GM18511 (cell line): ENCODE data around the gene UXS1.
"Not testable (repeated sequence)": the region's sequence is repeated elsewhere in the genome, so short reads cannot be mapped to it uniquely, and the experiment has no call there.

Experiments used
- ATAC-seq: cut with Tn5 transposase; IDR thresholded peaks from one replicate; pipeline ENCODE4 v1.9.1; 2021; ENCODE audit warnings: mild to moderate bottlenecking, moderate library complexity; ENCODE audit not compliant: unreplicated experiment

The UXS1 gene

DNA sequence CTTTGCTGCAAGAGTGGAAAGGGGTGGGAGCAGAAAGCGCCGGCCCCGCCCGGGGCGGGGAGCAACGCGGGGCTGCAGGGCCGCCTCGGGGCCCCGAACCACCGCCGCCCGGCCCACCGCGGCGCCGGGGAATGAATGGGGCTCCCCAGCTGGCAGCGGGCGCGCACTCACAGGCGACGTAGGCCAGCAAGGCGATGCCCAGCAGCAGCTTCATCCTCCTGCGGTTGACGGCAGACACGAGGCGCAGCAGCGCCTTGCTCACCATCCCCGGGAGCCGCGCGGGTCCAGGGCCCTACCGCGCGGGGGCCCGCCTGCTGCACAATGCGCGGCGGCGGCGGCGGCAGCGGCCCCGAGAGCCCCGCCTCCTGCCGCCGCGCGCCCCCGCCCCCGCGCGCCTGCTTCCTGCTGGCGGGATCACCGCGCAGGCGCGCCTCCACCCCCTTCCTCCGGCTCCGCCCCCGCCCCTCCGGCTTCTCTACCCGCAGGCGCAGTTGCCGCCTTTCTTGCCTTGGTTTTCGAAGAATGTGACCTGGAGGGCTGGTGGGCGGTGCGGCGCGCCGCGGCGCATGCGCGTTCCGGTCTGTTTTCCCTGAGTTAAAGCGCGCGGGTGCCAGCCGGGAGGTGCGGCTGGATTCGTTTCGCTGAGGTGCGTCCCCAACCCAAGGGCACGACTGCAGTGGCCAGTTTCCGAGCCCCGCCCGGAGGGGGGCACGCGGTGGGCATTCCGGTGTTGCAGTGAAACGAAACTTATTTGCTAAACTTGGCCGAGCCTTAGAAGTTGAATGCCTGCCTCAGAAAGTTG, at the start of gene UXS1:
Gene UXS1 (minus strand): TSS at position 325 of the 802 bp plus-strand sequence. CDS start 60 bp downstream, at position 265.
- ATAC-seq = peak; percentile 68

DNA sequence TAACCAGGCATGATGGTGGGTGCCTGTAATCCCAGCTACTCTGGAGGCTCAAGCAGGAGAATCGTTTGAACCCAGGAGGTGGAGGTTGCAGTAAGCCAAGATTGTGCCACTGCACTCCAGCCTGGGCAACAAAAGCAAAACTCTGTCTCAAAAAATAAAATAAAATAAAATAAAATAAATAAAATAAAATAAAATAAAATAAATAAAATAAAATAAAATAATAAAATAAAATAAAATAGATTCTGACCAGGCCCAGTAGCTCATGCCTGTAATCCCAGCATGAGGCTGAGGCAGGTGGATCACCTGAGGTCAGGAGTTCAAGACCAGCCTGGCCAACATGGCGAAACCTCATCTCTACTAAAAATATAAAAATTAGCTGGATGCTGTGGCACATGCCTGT, 45.4 kb upstream of the UXS1 start:
- not testable (repeated sequence) for ATAC-seq

DNA sequence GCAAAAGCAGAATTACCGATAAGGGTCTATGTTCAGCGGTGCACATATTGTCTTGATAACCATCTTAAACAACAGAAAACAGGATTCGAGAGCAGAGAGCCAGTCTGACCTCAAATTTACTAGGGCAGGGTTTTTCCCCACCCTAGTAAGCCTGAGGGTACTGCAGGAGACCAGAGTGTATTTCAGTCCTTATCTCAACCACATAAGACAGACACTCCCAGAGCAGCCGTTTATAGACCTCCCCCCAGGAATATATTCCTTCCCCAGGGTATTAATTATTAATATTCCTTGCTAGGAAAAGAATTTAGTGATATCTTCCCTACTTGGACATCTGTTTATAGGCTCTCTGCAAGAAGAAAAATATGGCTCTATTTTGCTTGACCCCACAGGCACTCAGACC, 41.3 kb upstream of the UXS1 start:
- ATAC-seq = not testable (repeated sequence)

- no peak for ATAC-seq
Observed at GRCh38 chr2:106233350-106233706, 39.2 kb upstream of the UXS1 start.

DNA sequence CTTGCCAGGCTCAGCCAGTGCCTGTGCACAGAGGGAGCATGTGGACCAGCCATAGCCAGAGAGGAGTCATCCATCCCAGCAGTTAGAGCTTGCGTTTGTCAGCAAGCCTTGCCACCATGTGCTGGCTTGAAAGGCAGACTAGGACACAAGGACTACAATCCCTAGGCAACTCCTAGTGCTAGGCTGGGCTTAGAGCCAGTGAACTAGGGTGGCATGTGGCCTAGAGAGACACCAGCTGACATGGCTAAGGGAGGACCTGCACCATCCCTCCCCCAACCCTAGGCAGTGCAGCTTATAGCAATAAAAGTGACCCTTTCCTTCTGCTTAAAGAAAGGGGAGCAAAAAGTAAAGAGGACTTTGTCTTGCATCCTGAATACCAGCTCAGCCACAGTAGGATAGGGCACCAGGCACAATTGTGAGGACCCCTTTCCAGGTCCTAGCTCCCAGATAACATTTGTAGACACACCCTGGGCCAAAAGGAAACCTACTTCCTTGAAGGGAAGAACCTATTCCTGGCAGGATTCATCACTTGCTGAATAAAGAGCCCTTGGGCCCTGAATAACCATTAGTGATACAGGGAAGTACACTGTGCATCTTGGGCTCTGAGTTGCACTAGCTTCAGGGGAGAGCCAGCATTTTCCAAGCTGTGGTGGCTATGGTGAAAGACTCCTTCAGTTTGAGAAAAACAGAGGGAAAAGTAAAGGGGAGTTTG, 38.7 kb upstream of the UXS1 start:
- ATAC-seq = no peak

GRCh38 chr2:106223347-106223746, 29.2 kb upstream of the UXS1 start:
- ATAC-seq = no peak

- ATAC-seq = not testable (repeated sequence)
Observed at GRCh38 chr2:106222057-106222456, 28.0 kb upstream of the UXS1 start.

GRCh38 chr2:106219813-106220212, 25.7 kb upstream of the UXS1 start:
- ATAC-seq = no peak

DNA sequence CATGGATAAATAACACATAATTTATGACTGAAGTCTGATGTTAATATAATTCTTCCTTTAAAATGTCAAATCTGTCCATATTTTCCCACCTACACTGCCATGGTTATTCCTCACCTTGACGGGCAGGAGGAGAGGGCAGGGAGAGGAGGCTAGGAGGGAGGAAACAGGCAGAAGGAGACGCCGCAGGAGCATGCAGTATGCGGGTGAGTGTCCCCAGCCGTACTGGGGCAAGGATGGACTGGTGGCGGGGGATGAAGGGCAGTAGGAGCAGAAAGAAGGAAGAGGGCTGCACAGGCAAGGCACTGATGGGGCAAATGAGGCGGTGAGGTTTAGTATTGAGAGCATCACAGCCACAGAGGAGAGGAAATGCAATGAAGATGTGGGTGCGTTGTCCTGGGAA, 25.1 kb upstream of the UXS1 start:
- not testable (repeated sequence) for ATAC-seq

DNA sequence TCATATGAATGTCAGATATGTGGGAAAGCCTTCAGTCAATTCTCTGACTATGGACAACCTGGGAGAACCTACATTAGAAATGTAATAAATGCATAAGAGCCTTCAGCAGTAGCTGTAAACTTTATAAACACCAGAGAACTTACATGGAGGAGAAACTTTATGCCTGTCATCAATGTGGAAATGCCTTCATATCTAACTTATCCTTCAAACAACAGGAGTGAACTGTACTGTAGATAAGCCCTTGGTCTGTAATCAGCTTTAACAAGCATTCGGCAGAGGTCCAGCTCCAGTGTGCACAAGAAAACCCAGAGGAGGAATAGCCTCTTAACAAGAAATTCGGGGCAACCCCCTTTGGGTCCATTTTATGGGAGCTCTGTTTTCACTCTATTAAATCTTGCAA, 14.8 kb upstream of the UXS1 start:
- no peak for ATAC-seq

DNA sequence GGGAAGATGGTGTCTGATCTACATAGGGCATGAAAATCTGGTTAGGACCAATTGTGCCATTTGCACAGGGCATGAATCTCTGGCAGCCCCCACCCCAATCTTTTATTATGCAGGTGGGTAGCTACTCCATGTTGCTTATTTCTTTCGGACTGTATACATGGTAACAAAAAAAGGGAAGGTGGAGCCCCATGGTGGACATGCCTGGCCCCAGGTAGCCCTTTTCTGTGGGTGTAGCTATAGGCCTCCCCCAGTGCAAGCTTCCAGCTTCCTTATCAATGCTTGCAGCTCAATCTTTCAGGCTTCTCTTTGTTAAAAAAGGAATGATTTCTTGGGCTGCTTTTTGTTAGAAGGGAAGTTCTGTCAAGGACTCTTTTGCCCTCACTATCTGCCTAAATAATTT, 14.3 kb upstream of the UXS1 start:
- ATAC-seq = no peak

GRCh38 chr2:106207246-106207645, 13.1 kb upstream of the UXS1 start:
- no peak for ATAC-seq

GRCh38 chr2:106205488-106205887, 11.4 kb upstream of the UXS1 start:
- ATAC-seq = no peak

DNA sequence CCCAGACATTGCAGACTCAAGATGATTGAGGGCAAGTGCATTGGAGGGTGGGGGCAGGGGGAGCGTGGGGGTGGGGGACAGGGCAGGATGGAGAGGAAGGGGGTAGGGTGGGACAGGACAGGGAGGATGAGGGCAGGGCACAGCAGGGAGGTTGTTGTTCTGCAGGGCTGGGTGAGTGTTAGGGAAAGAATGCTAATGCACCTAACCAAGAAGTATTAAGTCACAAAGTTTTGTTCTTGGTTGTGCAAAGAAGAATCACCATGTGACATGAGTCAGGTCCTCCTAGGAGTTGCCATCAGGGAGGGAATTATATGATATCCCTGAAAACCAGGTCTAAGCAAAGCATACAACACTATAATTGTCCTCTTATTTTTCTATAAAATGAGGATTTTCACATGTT, 10.4 kb upstream of the UXS1 start:
- not testable (repeated sequence) for ATAC-seq

GRCh38 chr2:106201661-106202060, 7.6 kb upstream of the UXS1 start:
- ATAC-seq = no peak

GRCh38 chr2:106197878-106198277, 3.8 kb upstream of the UXS1 start:
- no peak for ATAC-seq

- ATAC-seq = no peak
Observed at GRCh38 chr2:106195981-106196380, 1.9 kb upstream of the UXS1 start.

- ATAC-seq = no peak
Observed at GRCh38 chr2:106195456-106195855, 1.4 kb upstream of the UXS1 start.

GRCh38 chr2:106193690-106193976, 468 bp downstream of the UXS1 start:
- no peak for ATAC-seq

- ATAC-seq = peak; percentile 45
Observed at GRCh38 chr2:106192752-106193689, 1.1 kb downstream of the UXS1 start.

GRCh38 chr2:106191511-106192016, 2.5 kb downstream of the UXS1 start:
- no peak for ATAC-seq
